RWPE2 (cell line): ENCODE measurements around the gene JDP2.

Experiments used
- ATAC-seq: fragments of 200-7000 bp; cut with Tn5 transposase; 3 replicates; pipeline ENCODE4 v1.9.1; 2021; ENCODE audit warnings: low read depth
- DNase-seq: peaks from one replicate; pipeline ENCODE4 v3.0.0-alpha.2; 2020; ENCODE audit warnings: low spot score
- H3K27ac ChIP-seq: fragments of 450-650 bp; 2 replicates; pipeline ENCODE4 v1.5.1; 2017; ENCODE audit warnings: mild to moderate bottlenecking; ENCODE audit not compliant: poor library complexity, severe bottlenecking
- H3K27me3 ChIP-seq: fragments of 250-450 bp; sonication (Bioruptor Pico); 2 replicates; pipeline ENCODE4 v1.5.1; 2021; ENCODE audit warnings: mild to moderate bottlenecking, moderate library complexity; ENCODE audit not compliant: insufficient read depth, poor library complexity, severe bottlenecking
- H3K36me3 ChIP-seq: fragments of 250-450 bp; sonication (Bioruptor Pico); 2 replicates; pipeline ENCODE4 v1.5.1; 2020; ENCODE audit warnings: low read depth, mild to moderate bottlenecking, moderate library complexity
- H3K4me1 ChIP-seq: fragments of 250-450 bp; sonication (Bioruptor Pico); 2 replicates; pipeline ENCODE4 v1.5.1; 2021; ENCODE audit warnings: mild to moderate bottlenecking, moderate library complexity; ENCODE audit not compliant: insufficient read depth, poor library complexity, severe bottlenecking
- H3K4me3 ChIP-seq: fragments of 250-450 bp; sonication (Bioruptor Pico); 2 replicates; pipeline ENCODE4 v1.5.1; 2021; ENCODE audit warnings: mild to moderate bottlenecking, moderate library complexity; ENCODE audit not compliant: severe bottlenecking
- H3K9me3 ChIP-seq: fragments of 250-450 bp; sonication (Bioruptor Pico); 2 replicates; pipeline ENCODE4 v1.5.1; 2021; ENCODE audit warnings: mild to moderate bottlenecking, moderate library complexity; ENCODE audit not compliant: severe bottlenecking
- CTCF ChIP-seq: fragments of 450-650 bp; IDR thresholded peaks from one replicate; pipeline ENCODE4 v1.5.1; 2017; ENCODE audit warnings: mild to moderate bottlenecking, moderate library complexity; ENCODE audit not compliant: poor library complexity, severe bottlenecking

Gene JDP2

DNA sequence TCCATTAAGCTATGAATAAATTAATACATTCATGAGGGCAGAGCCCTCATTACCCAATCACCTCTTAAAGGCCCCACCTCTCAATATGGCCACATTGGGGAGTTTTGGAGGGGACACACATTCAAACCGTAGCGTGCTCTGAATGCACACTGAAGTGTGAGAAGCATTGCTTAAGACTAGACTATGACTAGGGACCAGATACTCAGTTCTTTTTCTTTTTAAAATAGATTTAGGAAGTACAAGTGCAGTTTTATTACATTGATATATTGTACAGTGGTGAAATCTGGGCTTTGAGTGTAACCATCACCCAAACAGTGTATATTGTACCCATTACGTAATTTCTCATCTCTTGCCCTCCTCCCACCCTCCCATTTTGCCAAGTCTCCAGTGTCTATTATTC, 21.0 kb upstream of the JDP2 start:
- Histone ChIP-seq H3K4me1 (no peaks in the 10 kb centered on the region), H3K27me3 (no peaks in the 10 kb centered on the region), H3K27ac (no peak overlapping the region), H3K9me3 (no peaks in the 10 kb centered on the region), H3K4me3 (no peak overlapping the region), H3K36me3 (no peaks in the 10 kb centered on the region)
- no peak for TF ChIP-seq CTCF
- ATAC-seq (no peak), DNase-seq (no peak)

- ATAC-seq = no peak
Observed at GRCh38 chr14:75409316-75410205, 18.3 kb upstream of the JDP2 start.

DNA sequence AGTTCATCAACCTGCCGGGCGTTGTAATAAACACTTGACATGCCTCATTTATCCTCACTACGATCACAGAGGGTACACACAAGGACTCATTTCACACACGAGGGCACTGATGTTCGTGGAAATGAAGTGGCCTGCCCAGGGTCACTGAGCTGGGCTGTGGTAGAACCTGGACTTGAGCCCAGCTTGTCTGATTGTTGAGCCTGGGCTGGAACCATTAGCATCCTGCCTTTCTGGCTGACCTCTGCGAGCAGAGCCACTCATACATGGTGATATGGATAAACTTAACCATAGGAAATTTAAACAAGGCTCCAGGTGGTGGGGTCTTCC, 16.6 kb upstream of the JDP2 start:
- DNase-seq (no peak), ATAC-seq (no peak)
- Histone ChIP-seq H3K36me3 (no peaks in the 10 kb centered on the region), H3K27me3 (no peaks in the 10 kb centered on the region), H3K4me1 (no peaks in the 10 kb centered on the region), H3K4me3 (no peak overlapping the region), H3K27ac (no peak overlapping the region), H3K9me3 (no peaks in the 10 kb centered on the region)
- no peak for TF ChIP-seq CTCF

More at GRCh38 chr14:75409316-75410205, 18.3 kb upstream of the JDP2 start:
- Histone ChIP-seq H3K36me3 (no peaks in the 10 kb centered on the region), H3K9me3 (no peaks in the 10 kb centered on the region), H3K27me3 (no peaks in the 10 kb centered on the region), H3K4me3 (no peak overlapping the region), H3K27ac (no peak overlapping the region), H3K4me1 (no peaks in the 10 kb centered on the region)
- no peak for DNase-seq
- TF ChIP-seq CTCF = no peak

- no peak for DNase-seq
Observed at GRCh38 chr14:75413013-75413412, 14.8 kb upstream of the JDP2 start.

More at GRCh38 chr14:75413013-75413412, 14.8 kb upstream of the JDP2 start:
- no peak overlapping the region for H3K4me3 ChIP-seq
- TF ChIP-seq CTCF = no peak
- H3K27ac ChIP-seq = no peak overlapping the region
- no peaks in the 10 kb centered on the region for H3K4me1 ChIP-seq
- ATAC-seq = no peak
- no peaks in the 10 kb centered on the region for H3K9me3 ChIP-seq
- no peaks in the 10 kb centered on the region for H3K36me3 ChIP-seq
- H3K27me3 ChIP-seq = no peaks in the 10 kb centered on the region
